Measurements from ENCODE around the gene HEMK1. TPM values are rescaled to one million over a fixed set of nuclear protein-coding genes. Genes with fewer than 3 reads are reported as not detected.
A peak's percentile ranks its signal among the peaks of the same experiment; 100 is the strongest.

The HEMK1 gene
- total and polyA plus RNA-seq, 7 donors = 5.0 to 17.7 (median 9.6) TPM

GRCh38 chr3:50559702-50560101 lies 9.6 kb upstream of the HEMK1 start:
- intact Hi-C loops (cut with DNase I) = no loop called here
- Histone ChIP-seq H3K36me3 (peaks cover 0 to 6% (median 0%) of the 10 kb centered on the region in 4 donors), H3K27ac (no peak overlapping the region), H3K27me3 (peaks cover 0 to 2% (median 0%) of the 10 kb centered on the region in 3 donors), H3K4me1 (peaks cover 0 to 7% (median 0%) of the 10 kb centered on the region in 4 donors), H3K4me3 (no peak overlapping the region), H3K9me3 (no peaks in the 10 kb centered on the region)
- DNase-seq = no peak
- TF ChIP-seq POLR2A (IDR thresholded peaks at IDR 0.05) (no peak), CTCF (IDR thresholded peaks at IDR 0.05) (no peak), POLR2AphosphoS5 (IDR thresholded peaks at IDR 0.05) (no peak), EP300 (IDR thresholded peaks at IDR 0.05) (no peak)

- peaks cover 0 to 12% (median 0%) of the 10 kb centered on the region in 4 donors for H3K36me3 ChIP-seq
- no peak for DNase-seq
- no peak overlapping the region for H3K27ac ChIP-seq
- TF ChIP-seq POLR2AphosphoS5 (IDR thresholded peaks at IDR 0.05) (no peak), EP300 (IDR thresholded peaks at IDR 0.05) (no peak), CTCF (IDR thresholded peaks at IDR 0.05) (no peak), POLR2A (IDR thresholded peaks at IDR 0.05) (no peak)
- no peak overlapping the region for H3K4me3 ChIP-seq
- intact Hi-C loops (cut with DNase I) = no loop called here
- WGBS, 2 donors = 65 to 71% methylated on average over 2 of the region's 2 CpGs
- no peaks in the 10 kb centered on the region for H3K27me3 ChIP-seq
- H3K4me1 ChIP-seq = peaks cover 0 to 15% (median 12%) of the 10 kb centered on the region in 4 donors
- no peaks in the 10 kb centered on the region for H3K9me3 ChIP-seq
Observed at GRCh38 chr3:50562861-50563260, 6.5 kb upstream of the HEMK1 start.

GRCh38 chr3:50563867-50564266 lies 5.5 kb upstream of the HEMK1 start:
- H3K27ac ChIP-seq = no peak overlapping the region
- no peak for DNase-seq
- no peaks in the 10 kb centered on the region for H3K27me3 ChIP-seq
- H3K4me3 ChIP-seq = no peak overlapping the region
- peaks cover 0 to 12% (median 0%) of the 10 kb centered on the region in 4 donors for H3K36me3 ChIP-seq
- H3K4me1 ChIP-seq = peaks cover 0 to 22% (median 18%) of the 10 kb centered on the region in 4 donors
- intact Hi-C loops (cut with DNase I) = no loop called here
- TF ChIP-seq CTCF (IDR thresholded peaks at IDR 0.05) (no peak), POLR2AphosphoS5 (IDR thresholded peaks at IDR 0.05) (no peak), EP300 (IDR thresholded peaks at IDR 0.05) (no peak), POLR2A (IDR thresholded peaks at IDR 0.05) (no peak)
- H3K9me3 ChIP-seq = no peaks in the 10 kb centered on the region
- 87 to 91% methylated on average over 2 of the region's 2 CpGs for WGBS, 2 donors

- DNase-seq = no peak
- WGBS, 2 donors = 82 to 86% methylated on average over 1 of the region's 1 CpG
- intact Hi-C loops (cut with DNase I) = no loop called here
- Histone ChIP-seq H3K36me3 (peaks cover 0 to 12% (median 0%) of the 10 kb centered on the region in 4 donors), H3K27me3 (no peaks in the 10 kb centered on the region), H3K27ac (no peak overlapping the region), H3K9me3 (no peaks in the 10 kb centered on the region), H3K4me3 (no peak overlapping the region), H3K4me1 (peaks cover 0 to 22% (median 18%) of the 10 kb centered on the region in 4 donors)
- TF ChIP-seq POLR2A (IDR thresholded peaks at IDR 0.05) = no peak
- no peak for TF ChIP-seq EP300 (IDR thresholded peaks at IDR 0.05)
- no peak for TF ChIP-seq CTCF (IDR thresholded peaks at IDR 0.05)
- TF ChIP-seq POLR2AphosphoS5 (IDR thresholded peaks at IDR 0.05) = no peak
Observed at GRCh38 chr3:50564321-50564720, 5.0 kb upstream of the HEMK1 start.

- no peak for DNase-seq
- Histone ChIP-seq H3K4me3 (peak overlapping the region; percentile 53 to 86 (median 67)), H3K4me1 (peaks cover 0 to 36% (median 30%) of the 10 kb centered on the region in 4 donors), H3K36me3 (peaks cover 0 to 12% (median 0%) of the 10 kb centered on the region in 4 donors), H3K9me3 (no peaks in the 10 kb centered on the region), H3K27ac (peak overlapping the region; percentile 87 to 94 (median 89)), H3K27me3 (no peaks in the 10 kb centered on the region)
- WGBS, 2 donors = 6 to 19% methylated on average over 11 of the region's 11 CpGs
- TF ChIP-seq CTCF (IDR thresholded peaks at IDR 0.05) (no peak), EP300 (IDR thresholded peaks at IDR 0.05) (no peak), POLR2A (IDR thresholded peaks at IDR 0.05) (no peak), POLR2AphosphoS5 (IDR thresholded peaks at IDR 0.05) (no peak)
- intact Hi-C loops (cut with DNase I) = loop anchor here (5.0 kb wide), 1 partner anchor 820 kb away; the partner anchor contains the start of gene MANF
Observed at GRCh38 chr3:50567011-50567385, 2.3 kb upstream of the HEMK1 start.
